Testis (tissue), 3 donors: ENCODE measurements around the gene TNS1. TPM values are rescaled to one million over a fixed set of nuclear protein-coding genes. Genes with fewer than 3 reads are reported as not detected.

ENCODE experiments used
- DNase-seq: peaks from one replicate; pipeline ENCODE4 v3.0.0-alpha.2; 2019
- H3K27ac ChIP-seq, 2 donors: fragments of 200-600 bp; sonication (generic); one replicate each; pipeline ENCODE4 v1.5.1; 2019
- H3K27me3 ChIP-seq: fragments of 200-600 bp; sonication (generic); one replicate; pipeline ENCODE4 v1.5.1; 2019
- H3K36me3 ChIP-seq: fragments of 200-600 bp; sonication (generic); one replicate; pipeline ENCODE4 v1.5.1; 2017; ENCODE audit warnings: low read depth; ENCODE audit errors: missing control alignments
- H3K4me1 ChIP-seq: fragments of 200-600 bp; sonication (generic); one replicate; pipeline ENCODE4 v1.5.1; 2019
- H3K4me3 ChIP-seq, 2 donors: fragments of 200-600 bp; sonication (generic); one replicate each; pipeline ENCODE4 v1.5.1; 2017 to 2019
- H3K9me3 ChIP-seq: fragments of 200-600 bp; sonication (generic); one replicate; pipeline ENCODE4 v1.5.1; 2017
- POLR2A ChIP-seq: fragments of 450-650 bp; IDR thresholded peaks from one replicate; pipeline ENCODE4 v1.6.1; 2017; ENCODE audit warnings: antibody characterized with exemption, mild to moderate bottlenecking, moderate library complexity
- WGBS, 2 donors: methylation state at CpG; one replicate each; pipeline ENCODE4 v1.1.5; 2018; 5-methylcytosine and 5-hydroxymethylcytosine counted together
- intact Hi-C: fragments of 100-400 bp; cut with DNase I; formaldehyde crosslinking; loops from one replicate; pipeline ENCODE4 v1.15.1; 2023; ENCODE audit warnings: low total_unique reads
- polyA plus RNA-seq: library from polyadenylated mRNA; stranded (reverse); fragments of 350-450 nt; fragmentation: Illumina TruSeq; extraction: RNeasy Lipid Tissue Mini Kit (QIAGEN cat#74804); gene quantifications from one replicate; pipeline ENCODE4 v1.2.3, GENCODE V29; 2014; ENCODE audit warnings: low read depth, low replicate concordance; ENCODE audit not compliant: insufficient read depth
- total RNA-seq, 2 donors: library from RNA; depleted of rRNA; stranded (reverse); fragments of >200 nt; gene quantifications; one replicate each; pipeline ENCODE4 v1.2.3, GENCODE V29; 2016
- TF ChIP-seq, protein P1 (sequence below), 3 experiments: fragments of 450-650 bp in 2 of 3; fragments of 200-600 bp in 1 of 3; sonication (generic) in 1 of 3; IDR thresholded peaks; one replicate each; pipeline ENCODE4 v1.5.1; 2016 to 2019; ENCODE audit warnings: antibody characterized with exemption in 3 of 3, mild to moderate bottlenecking in 2 of 3, moderate library complexity in 1 of 3

Gene TNS1
- total and polyA plus RNA-seq, 3 donors from 2014 or later: 75.9 to 256 (median 227) TPM

DNA sequence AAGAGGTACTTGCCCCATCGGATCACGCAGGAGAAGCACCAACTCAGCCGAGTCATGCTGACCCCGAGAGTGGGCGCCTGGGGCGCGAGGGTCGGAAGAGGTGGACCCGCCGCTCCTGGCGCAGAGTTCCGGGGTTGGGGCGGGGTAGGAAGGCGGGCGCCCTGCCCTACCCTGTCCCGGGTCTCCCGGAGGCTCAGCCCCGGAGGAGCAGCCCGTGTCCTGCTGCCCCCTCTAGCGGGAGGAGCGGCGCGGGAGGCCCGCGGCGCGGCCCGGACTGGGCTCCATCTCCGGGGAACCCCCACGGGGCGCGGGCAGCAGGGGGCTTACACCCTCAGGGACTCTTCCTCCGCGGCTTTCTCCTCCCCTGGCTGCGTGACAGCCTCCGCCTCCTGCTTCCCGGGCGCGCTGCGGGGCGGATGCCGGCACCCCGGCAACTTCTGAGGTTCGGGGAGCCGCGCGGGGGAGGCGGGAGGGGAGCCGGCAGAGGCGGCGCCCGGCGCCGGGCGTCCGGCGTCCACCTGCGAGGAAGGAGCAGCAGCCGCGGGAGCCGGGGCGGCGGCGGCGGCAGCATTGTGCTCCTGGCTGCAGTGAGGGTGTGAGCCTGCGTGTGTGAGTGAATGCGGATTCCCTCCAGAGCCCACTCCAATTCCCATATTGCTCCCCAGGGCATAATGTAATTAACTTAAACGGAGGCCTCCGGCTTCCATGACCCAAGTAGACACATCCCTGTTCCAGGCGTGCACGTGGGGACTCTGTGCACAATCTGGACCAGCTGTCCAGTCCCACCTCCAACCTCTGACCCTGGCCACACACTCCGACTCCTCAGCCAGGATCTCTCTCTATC is 7.6 kb upstream of the TNS1 start:
- peaks cover 10% of the 10 kb centered on the region for H3K4me1 ChIP-seq
- peak; percentile 37 for DNase-seq
- intact Hi-C loops: no loop called here
- no peak overlapping the region for H3K27ac ChIP-seq
- 1 to 2% methylated on average over 6 to 41 of the region's 72 CpGs for WGBS, 2 donors
- no peaks in the 10 kb centered on the region for H3K27me3 ChIP-seq
- TF ChIP-seq, protein P1, sequence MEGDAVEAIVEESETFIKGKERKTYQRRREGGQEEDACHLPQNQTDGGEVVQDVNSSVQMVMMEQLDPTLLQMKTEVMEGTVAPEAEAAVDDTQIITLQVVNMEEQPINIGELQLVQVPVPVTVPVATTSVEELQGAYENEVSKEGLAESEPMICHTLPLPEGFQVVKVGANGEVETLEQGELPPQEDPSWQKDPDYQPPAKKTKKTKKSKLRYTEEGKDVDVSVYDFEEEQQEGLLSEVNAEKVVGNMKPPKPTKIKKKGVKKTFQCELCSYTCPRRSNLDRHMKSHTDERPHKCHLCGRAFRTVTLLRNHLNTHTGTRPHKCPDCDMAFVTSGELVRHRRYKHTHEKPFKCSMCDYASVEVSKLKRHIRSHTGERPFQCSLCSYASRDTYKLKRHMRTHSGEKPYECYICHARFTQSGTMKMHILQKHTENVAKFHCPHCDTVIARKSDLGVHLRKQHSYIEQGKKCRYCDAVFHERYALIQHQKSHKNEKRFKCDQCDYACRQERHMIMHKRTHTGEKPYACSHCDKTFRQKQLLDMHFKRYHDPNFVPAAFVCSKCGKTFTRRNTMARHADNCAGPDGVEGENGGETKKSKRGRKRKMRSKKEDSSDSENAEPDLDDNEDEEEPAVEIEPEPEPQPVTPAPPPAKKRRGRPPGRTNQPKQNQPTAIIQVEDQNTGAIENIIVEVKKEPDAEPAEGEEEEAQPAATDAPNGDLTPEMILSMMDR (IDR thresholded peaks at IDR 0.05): peak in 2 of 3 experiments; percentile 34 to 48
- TF ChIP-seq POLR2A: no peak
- peak overlapping the region; percentile 42 to 53 for H3K4me3 ChIP-seq
- H3K9me3 ChIP-seq: no peaks in the 10 kb centered on the region
- H3K36me3 ChIP-seq: no peaks in the 10 kb centered on the region

DNA sequence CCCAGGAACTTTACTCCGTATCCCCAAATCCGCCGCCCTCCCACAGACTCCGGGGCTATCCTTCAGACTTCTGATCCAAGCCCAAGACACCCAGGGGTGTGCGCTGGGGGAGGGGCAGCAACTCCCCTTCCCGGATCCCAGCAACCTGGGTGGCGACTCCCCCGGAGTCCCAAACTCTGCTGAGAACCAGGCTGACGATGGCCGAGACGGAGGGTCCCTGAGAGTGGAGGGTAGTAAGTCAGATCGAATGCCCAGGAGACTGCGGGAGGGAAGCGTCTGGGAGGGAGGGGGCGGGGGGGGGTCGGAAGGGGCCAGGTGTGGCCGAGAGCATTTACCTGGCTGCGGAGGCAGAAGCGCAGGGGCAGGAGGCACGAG is 7.0 kb upstream of the TNS1 start:
- H3K9me3 ChIP-seq: no peaks in the 10 kb centered on the region
- H3K27me3 ChIP-seq: no peaks in the 10 kb centered on the region
- intact Hi-C loops: no loop called here
- H3K36me3 ChIP-seq: no peaks in the 10 kb centered on the region
- no peak for DNase-seq
- no peak overlapping the region for H3K27ac ChIP-seq
- H3K4me3 ChIP-seq: peak overlapping the region; percentile 42 to 53
- H3K4me1 ChIP-seq: peaks cover 10% of the 10 kb centered on the region
- 3 to 23% methylated on average over 10 to 20 of the region's 20 CpGs for WGBS, 2 donors
- TF ChIP-seq POLR2A: no peak
- TF ChIP-seq, protein P1 (IDR thresholded peaks at IDR 0.05): no peak

DNA sequence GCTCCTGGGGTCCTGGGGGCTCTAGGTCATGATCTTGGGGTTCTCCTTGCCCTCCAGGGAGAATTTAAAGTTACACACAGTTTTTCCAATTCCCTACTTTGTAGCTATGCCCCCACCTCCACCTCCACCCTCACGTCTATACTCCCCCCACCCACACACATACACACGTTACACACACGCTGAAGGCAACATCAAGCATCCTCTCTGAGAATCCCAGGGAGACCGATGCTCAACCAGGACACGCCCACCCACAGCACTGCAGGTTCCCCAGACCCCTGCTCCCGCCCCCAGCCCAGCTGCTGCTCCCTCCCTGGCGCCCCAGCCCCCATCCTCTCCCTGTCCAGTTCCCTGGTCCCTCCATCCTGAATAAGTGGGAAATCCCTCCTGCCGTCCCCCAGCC is 6.4 kb upstream of the TNS1 start:
- 29 to 48% methylated on average over 8 of the region's 8 CpGs for WGBS, 2 donors
- TF ChIP-seq POLR2A: no peak
- intact Hi-C loops: no loop called here
- peaks cover 10% of the 10 kb centered on the region for H3K4me1 ChIP-seq
- no peaks in the 10 kb centered on the region for H3K9me3 ChIP-seq
- no peaks in the 10 kb centered on the region for H3K27me3 ChIP-seq
- no peaks in the 10 kb centered on the region for H3K36me3 ChIP-seq
- DNase-seq: no peak
- no peak overlapping the region for H3K4me3 ChIP-seq
- no peak overlapping the region for H3K27ac ChIP-seq

DNA sequence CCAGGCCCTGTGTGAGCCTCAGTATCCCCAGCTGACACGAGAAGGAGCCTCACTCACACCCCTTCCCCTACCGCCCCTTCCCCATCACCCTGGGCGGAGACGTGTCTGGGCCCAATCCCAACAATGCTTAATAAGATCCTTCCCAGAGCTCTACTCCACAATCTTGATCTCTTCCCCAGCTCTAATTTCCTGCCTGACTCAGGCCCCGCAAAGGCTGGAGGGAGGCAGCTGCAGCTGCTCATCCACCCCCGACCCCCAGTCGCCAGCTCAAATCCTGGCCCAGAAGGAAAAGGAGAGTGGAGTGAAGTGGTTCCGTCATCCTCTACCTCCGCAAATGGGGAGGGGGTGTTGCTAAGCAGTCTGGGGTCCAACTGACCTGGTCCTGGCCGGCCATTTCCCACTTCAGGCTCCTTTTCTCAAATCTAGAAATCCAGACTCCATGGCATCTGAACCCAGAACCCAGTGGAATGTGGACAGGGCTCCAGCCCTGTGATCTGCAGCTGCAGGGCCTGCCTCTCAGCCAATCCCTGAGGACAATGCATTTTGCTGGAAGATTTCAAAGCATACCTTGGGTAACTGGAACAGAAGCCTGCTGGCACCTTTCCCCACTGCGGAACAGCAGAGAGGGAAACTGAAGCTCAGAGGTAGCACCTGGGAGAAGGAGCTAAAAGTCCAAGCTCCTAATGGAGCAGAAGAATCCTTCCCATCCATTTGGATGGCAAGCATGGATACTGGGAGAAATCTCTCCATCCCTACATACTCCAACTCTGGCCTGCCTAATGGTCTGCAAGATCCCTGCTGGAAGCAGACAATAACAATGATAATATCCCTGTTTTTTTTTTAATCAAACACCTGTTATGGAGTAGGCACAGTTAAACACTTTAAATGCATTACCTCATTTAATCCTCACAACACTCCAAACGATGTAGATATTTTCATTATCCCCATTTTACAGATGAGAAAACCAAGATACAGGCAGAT is 5.6 kb upstream of the TNS1 start:
- Histone ChIP-seq H3K9me3 (no peaks in the 10 kb centered on the region), H3K27ac (no peak overlapping the region), H3K4me3 (no peak overlapping the region), H3K36me3 (no peaks in the 10 kb centered on the region), H3K27me3 (no peaks in the 10 kb centered on the region), H3K4me1 (peaks cover 15% of the 10 kb centered on the region)
- WGBS, 2 donors: 70 to 84% methylated on average over 8 to 12 of the region's 12 CpGs
- intact Hi-C loops: no loop called here
- TF ChIP-seq, protein P1 (IDR thresholded peaks at IDR 0.05): no peak
- no peak for TF ChIP-seq POLR2A
- DNase-seq: no peak

DNA sequence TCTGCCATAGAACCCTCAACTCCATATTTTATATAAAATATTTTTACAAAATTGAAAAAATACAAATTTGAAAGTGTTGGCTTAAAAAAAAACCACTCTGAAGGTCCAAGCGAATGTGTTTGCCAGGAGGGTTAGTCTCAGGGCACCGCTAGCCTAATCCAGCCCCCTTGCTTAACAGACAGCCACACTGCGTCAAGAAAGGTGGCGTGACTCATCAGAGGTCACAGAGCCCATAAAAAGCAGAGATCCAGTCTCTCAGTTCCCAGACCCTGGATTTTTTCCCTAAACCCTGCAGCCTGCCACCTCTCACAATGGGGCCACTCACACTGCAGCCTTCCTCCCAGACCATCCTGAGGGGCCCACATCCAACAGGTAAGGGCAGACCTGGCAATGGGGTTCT is 3.9 kb upstream of the TNS1 start:
- no peak for DNase-seq
- intact Hi-C loops: no loop called here
- H3K9me3 ChIP-seq: no peaks in the 10 kb centered on the region
- no peak overlapping the region for H3K4me3 ChIP-seq
- 93 to 95% methylated on average over 4 of the region's 4 CpGs for WGBS, 2 donors
- TF ChIP-seq POLR2A: no peak
- TF ChIP-seq, protein P1 (IDR thresholded peaks at IDR 0.05): no peak
- no peaks in the 10 kb centered on the region for H3K27me3 ChIP-seq
- no peaks in the 10 kb centered on the region for H3K36me3 ChIP-seq
- peaks cover 20% of the 10 kb centered on the region for H3K4me1 ChIP-seq
- no peak overlapping the region for H3K27ac ChIP-seq
